ENCODE data around the gene PLCB4.

The PLCB4 gene

GRCh38 chr20:9061434-9061833, 7.5 kb upstream of the PLCB4 start:
- no peak for DNase-seq (ENCODE audit: low spot score)

GRCh38 chr20:9062066-9062465, 6.8 kb upstream of the PLCB4 start:
- no peak for DNase-seq (ENCODE audit: low spot score)

GRCh38 chr20:9066191-9066590, 2.7 kb upstream of the PLCB4 start:
- no peak for DNase-seq (ENCODE audit: low spot score)

GRCh38 chr20:9068233-9068801, 570 bp upstream of the PLCB4 start:
- DNase-seq (ENCODE audit: low spot score) = no peak

GRCh38 chr20:9070304-9070703, 1.4 kb downstream of the PLCB4 start:
- no peak for DNase-seq (ENCODE audit: low spot score)

- DNase-seq (ENCODE audit: low spot score) = no peak
Observed at GRCh38 chr20:9071976-9072726, 3.3 kb downstream of the PLCB4 start.

- DNase-seq (ENCODE audit: low spot score) = no peak
Observed at GRCh38 chr20:9072861-9073500, 4.1 kb downstream of the PLCB4 start.

- no peak for DNase-seq (ENCODE audit: low spot score)
Observed at GRCh38 chr20:9075264-9076095, 6.6 kb downstream of the PLCB4 start.

- no peak for DNase-seq (ENCODE audit: low spot score)
Observed at GRCh38 chr20:9076440-9076839, 7.6 kb downstream of the PLCB4 start.

GRCh38 chr20:9078826-9079731, 10.2 kb downstream of the PLCB4 start:
- DNase-seq (ENCODE audit: low spot score) = no peak

GRCh38 chr20:9081423-9081966, 12.6 kb downstream of the PLCB4 start:
- no peak for DNase-seq (ENCODE audit: low spot score)

GRCh38 chr20:9082741-9083140, 13.9 kb downstream of the PLCB4 start:
- DNase-seq (ENCODE audit: low spot score) = no peak

GRCh38 chr20:9087531-9088217, 18.8 kb downstream of the PLCB4 start:
- no peak for DNase-seq (ENCODE audit: low spot score)

- no peak for DNase-seq (ENCODE audit: low spot score)
Observed at GRCh38 chr20:9088556-9088955, 19.7 kb downstream of the PLCB4 start.

- no peak for DNase-seq (ENCODE audit: low spot score)
Observed at GRCh38 chr20:9092113-9092512, 23.2 kb downstream of the PLCB4 start.

- DNase-seq (ENCODE audit: low spot score) = no peak
Observed at GRCh38 chr20:9092655-9093054, 23.8 kb downstream of the PLCB4 start.

- no peak for DNase-seq (ENCODE audit: low spot score)
Observed at GRCh38 chr20:9093218-9093957, 24.5 kb downstream of the PLCB4 start.

GRCh38 chr20:9099372-9099771, 30.5 kb downstream of the PLCB4 start:
- no peak for DNase-seq (ENCODE audit: low spot score)

- no peak for DNase-seq (ENCODE audit: low spot score)
Observed at GRCh38 chr20:9100691-9101090, 31.8 kb downstream of the PLCB4 start.

GRCh38 chr20:9102456-9102855, 33.6 kb downstream of the PLCB4 start:
- no peak for DNase-seq (ENCODE audit: low spot score)
